GM11168 (cell line): ENCODE data around the gene BLACAT1.

Experiments used
- in situ Hi-C: fragments of 300-500 bp; cut with MboI; formaldehyde crosslinking; loops from one replicate; pipeline ENCODE4 v1.12.0; 2022; ENCODE audit warnings: low sequenced_read_pairs; ENCODE audit not compliant: unreplicated experiment

BLACAT1 gene

GRCh38 chr1:205455581-205456382 is at the start of gene BLACAT1:
Gene BLACAT1 (minus strand): TSS chr1:205456045.
- in situ Hi-C loops: no loop called here

GRCh38 chr1:205505076-205505729 is 49.4 kb upstream of the BLACAT1 start:
- in situ Hi-C loops: no loop called here

- in situ Hi-C loops: no loop called here
Observed at GRCh38 chr1:205504311-205505075, 48.6 kb upstream of the BLACAT1 start, which contains the start of gene CDK18. Gene CDK18 (plus strand): TSS chr1:205504669. CDS start chr1:205523168, 18,499 bp downstream.

DNA sequence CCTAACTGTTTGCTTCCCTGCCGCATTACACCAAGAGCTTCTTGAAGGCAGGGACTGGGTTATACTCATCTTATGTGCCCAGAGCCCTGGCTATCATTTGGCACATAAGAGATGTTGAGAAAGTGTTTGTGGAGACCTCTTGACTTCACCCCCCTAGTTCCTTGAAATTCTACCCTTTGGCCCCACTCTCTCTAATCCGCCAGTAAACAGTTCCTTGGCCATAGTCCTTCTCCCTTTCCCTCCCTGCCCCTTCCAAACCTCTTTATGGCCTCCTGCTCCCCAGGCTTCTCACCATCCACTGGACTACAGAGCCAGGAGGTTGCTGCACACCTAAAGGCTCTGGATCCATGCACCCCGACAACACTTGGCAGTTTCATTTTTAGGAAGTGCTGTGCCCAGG is 47.1 kb upstream of the BLACAT1 start:
- in situ Hi-C loops: no loop called here

- in situ Hi-C loops: no loop called here
Observed at GRCh38 chr1:205502111-205502810, 46.4 kb upstream of the BLACAT1 start.

DNA sequence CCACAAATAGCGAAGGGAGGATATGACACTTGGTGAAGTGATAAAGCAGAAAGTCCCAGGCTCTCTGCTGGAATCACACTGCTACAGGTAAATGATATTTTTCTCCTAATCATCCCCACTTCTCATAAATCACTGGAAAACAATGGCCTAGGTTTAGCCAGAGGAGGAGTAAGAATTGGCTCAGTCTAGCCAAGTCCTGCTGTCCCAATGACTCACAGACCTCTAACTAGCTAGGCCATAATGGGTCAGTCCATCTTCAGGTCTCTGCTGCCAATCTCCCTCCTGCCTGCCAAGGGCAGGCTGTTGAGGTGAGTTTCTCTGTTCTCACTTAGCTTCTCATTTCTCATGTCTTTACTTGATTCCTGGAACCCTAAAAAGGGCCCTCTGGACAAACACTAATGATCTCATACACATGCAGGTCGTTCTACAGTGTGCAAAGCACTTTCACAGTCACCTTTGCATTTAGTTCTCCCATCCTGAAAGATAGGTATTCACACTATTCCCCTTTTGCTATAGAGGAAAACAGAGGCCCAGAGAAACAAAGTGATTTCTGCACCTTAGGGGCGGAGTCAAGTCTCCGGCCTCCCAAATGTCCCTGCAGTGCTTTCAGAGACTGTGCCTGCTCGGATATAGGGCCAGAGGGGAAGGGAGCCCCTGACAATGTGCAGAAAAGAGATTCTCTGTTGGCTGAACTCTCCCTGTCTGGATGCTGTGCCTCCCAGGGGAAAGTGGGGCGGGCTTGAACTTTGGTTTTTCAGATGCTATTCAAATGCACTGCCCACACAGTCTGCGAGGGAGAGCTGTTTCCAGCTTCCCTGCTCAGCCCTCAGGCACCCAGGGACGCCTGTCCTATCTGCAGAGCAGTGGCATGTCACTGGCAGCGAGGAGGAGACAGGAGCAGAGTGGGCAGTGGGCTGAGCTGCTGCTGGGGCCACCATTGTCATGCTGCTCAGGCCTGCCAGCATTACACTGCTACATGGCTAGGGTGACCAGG is 44.7 kb upstream of the BLACAT1 start:
- in situ Hi-C loops: no loop called here

DNA sequence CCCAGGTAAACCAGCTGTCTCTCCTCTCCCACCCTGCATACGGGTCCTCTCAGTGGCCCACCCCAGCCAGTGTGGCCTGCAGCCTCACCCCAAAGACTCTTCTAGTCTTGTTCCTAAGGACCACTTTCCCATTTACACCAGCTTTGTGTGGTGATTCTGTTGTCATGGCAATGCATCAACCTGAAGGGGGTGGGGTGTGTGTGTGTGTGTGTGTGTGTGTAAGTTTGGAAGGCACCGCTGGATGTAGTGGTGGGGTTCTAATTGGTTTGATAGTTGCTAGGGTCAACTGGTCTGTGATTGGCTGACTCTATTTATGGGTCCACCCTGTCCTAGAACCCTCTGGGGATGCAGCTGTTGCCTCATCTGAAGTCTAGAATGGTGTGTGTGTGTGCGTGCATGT is 43.9 kb upstream of the BLACAT1 start:
- in situ Hi-C loops: no loop called here

DNA sequence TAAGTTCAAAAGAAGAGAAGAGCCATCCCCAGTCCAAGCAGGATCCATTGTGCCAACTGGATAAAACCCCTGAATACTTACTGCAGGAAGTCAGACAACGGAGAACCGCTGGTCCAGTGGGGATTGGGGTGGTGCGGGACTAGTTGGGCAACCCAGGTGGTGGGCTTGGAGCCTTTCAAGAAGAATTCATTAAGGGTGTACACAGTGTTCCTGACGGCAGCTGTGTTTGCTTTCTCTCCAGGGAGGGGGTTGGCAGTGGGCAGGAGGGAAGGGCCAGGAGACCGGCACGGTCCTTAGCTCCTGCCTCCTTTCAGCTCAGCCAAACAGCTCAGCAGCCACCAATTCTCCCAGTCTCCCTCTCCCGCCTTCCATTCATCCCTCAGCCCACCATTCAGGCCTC is 41.5 kb upstream of the BLACAT1 start:
- in situ Hi-C loops: no loop called here

GRCh38 chr1:205496661-205497060 is 40.8 kb upstream of the BLACAT1 start:
- in situ Hi-C loops: no loop called here

- in situ Hi-C loops: no loop called here
Observed at GRCh38 chr1:205495237-205495823, 39.5 kb upstream of the BLACAT1 start.

DNA sequence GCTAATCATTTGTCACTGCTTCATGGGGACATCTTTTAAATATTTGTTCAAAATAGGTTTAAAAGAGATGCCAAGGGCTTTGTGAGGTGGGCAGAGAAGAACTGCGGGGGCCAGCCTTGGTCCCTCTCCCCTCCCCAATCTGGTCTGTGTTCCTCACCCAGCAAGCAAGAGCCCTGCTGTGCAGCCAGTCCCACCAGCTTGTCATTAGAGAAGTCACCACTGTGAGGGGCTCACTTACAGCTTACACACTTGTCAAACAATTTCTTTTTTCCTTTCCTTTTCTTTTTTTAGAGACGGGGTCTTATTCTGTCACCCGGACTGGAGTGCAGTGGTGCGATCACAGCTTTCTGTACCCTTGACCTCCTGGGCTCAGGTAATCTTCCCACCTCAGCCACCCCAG is 38.3 kb upstream of the BLACAT1 start:
- in situ Hi-C loops: no loop called here

- in situ Hi-C loops: no loop called here
Observed at GRCh38 chr1:205493241-205494085, 37.6 kb upstream of the BLACAT1 start.

DNA sequence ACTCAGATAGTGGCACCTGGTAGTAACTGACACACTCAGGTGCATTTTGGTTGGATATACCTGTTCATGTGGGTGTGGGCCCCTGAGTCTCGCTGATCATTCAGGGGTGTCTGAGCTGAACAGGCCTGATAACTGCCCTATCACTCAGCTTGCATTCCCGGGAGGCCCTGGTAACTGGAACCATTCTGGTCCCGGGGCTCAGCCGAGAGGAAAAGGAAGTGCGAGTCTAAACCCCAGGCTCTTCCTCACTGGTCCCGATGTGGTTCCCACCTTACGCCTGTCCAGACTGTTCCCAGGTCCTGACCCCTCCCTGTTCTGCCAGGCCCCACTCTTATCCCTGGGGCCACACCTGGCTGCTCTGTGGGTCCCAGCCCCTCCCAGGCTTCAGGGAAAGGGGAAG is 36.9 kb upstream of the BLACAT1 start:
- in situ Hi-C loops: no loop called here

- in situ Hi-C loops: no loop called here
Observed at GRCh38 chr1:205492201-205492667, 36.4 kb upstream of the BLACAT1 start.

DNA sequence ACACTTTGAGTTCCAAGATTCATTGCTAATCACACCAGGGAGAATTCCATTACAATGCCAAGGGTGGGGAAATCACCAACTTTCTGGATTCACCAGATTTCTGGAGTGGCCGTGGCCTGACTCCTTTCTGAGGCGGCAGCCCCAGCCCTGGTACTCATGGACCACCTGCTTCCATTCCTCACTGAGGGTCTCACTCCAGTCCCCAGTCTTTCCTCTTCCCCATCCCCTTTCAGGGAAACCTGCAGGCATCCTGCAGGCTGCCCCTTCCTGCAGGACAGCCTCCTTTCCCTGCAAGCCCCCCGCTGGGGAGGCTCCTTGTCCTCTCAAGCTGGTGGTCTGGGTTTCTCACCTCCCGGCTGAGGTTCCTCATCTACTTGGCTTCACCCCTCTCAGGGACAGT is 35.9 kb upstream of the BLACAT1 start:
- in situ Hi-C loops: no loop called here

DNA sequence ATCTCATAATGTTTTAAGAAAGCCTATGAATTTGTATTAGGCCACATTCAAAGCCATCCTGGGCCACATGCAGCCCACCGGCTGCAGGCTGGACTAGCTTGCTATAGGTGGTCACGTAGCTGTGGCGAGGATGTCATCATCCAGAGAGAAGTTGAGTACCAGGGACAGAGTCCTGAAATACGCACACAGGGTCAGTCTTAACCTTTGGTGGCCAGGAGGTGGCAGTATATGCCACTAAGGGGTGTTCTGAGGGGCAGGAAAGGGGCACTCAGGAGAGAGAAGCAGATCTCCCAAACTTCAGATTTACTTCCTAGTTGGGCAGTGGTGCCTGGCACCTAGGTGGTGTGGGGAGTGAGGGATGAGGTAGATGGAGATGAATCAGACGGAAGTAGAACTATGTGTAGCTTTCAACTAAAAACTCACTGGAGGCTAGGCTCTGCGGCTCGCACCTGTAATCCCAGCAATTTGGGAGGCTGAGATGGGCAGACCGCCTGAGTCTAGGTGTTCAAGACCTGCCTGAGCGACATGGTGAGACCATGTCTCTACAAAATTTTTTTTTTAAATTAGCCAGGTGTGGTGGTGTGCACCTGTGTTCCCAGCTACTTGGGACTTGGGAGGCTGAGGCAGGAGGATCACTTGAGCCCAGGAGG is 32.4 kb upstream of the BLACAT1 start:
- in situ Hi-C loops: loop anchor here (10.0 kb wide), 1 partner anchor 133 kb away; the partner anchor contains the start of gene KLHDC8A

GRCh38 chr1:205486258-205486657 is 30.4 kb upstream of the BLACAT1 start:
- in situ Hi-C loops: loop anchor here (10.0 kb wide), 1 partner anchor 131 kb away; the partner anchor contains the start of gene KLHDC8A
